Activated T-cell treated with anti-CD3 and anti-CD28 coated beads, Interleukin-2, amount 50 U/mL, for 24 hours (primary cell): ENCODE measurements around the gene ACOD1.
A peak's percentile ranks its signal among the peaks of the same experiment; 100 is the strongest.
"Not testable (repeated sequence)": the region's sequence is repeated elsewhere in the genome, so short reads cannot be mapped to it uniquely, and the experiment has no call there.

ENCODE experiments used
- DNase-seq: peaks from one replicate; pipeline ENCODE4 v3.0.0-alpha.2; 2020
- H3K27ac Mint-ChIP-seq: 2 replicates; pipeline ENCODE4 v1.8.0; 2020; ENCODE audit warnings: mild to moderate bottlenecking, mixed read lengths
- H3K27me3 Mint-ChIP-seq: 2 replicates; pipeline ENCODE4 v1.8.0; 2020; ENCODE audit warnings: mixed read lengths
- H3K36me3 Mint-ChIP-seq: 2 replicates; pipeline ENCODE4 v1.8.0; 2020; ENCODE audit warnings: low read depth, mixed read lengths
- H3K4me1 Mint-ChIP-seq: 2 replicates; pipeline ENCODE4 v1.8.0; 2020; ENCODE audit warnings: low read depth, mixed read lengths
- H3K4me3 Mint-ChIP-seq: 2 replicates; pipeline ENCODE4 v1.8.0; 2020; ENCODE audit warnings: mild to moderate bottlenecking, moderate library complexity, mixed read lengths
- H3K9me3 Mint-ChIP-seq: 2 replicates; pipeline ENCODE4 v1.8.0; 2020; ENCODE audit warnings: mixed read lengths

The ACOD1 gene

GRCh38 chr13:76948149-76948548 lies at the start of gene ACOD1:
Gene ACOD1 (plus strand): TSS chr13:76948511. CDS start chr13:76948559, 48 bp downstream.
- no peak within 1 kb of the TSS for H3K4me3 Mint-ChIP-seq
- no peak for DNase-seq

DNA sequence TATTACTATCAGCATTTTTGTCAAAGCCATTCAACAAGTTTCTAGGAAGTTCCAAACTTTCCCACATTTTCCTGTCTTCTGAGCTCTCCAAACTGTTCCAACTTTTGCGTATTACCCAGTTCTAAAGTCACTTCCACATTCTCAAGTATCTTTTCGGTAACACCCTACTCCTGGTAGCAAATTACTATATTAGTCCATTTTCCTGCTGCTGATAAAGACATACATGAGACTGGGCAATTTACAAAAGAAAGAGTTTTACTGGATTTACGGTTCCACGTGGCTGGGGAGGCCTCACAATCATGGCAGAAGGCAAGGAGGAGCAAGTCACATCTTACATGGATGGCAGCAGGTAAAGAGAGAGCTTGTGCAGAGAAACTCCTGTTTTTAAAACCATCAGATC lies 49.2 kb upstream of the ACOD1 start:
- peaks cover 12% of the 10 kb centered on the region for H3K4me1 Mint-ChIP-seq
- H3K4me3 Mint-ChIP-seq, DNase-seq, H3K27ac Mint-ChIP-seq, H3K36me3 Mint-ChIP-seq, H3K27me3 Mint-ChIP-seq, H3K9me3 Mint-ChIP-seq: not testable (repeated sequence)

More at GRCh38 chr13:76948149-76948548, at the start of gene ACOD1:
- Mint-ChIP-seq H3K36me3 (no peaks in the 10 kb centered on the region), H3K4me1 (no peaks in the 10 kb centered on the region), H3K27ac (no peak within 1 kb of the TSS), H3K9me3 (no peaks in the 10 kb centered on the region), H3K27me3 (peaks cover 15% of the 10 kb centered on the region)

DNA sequence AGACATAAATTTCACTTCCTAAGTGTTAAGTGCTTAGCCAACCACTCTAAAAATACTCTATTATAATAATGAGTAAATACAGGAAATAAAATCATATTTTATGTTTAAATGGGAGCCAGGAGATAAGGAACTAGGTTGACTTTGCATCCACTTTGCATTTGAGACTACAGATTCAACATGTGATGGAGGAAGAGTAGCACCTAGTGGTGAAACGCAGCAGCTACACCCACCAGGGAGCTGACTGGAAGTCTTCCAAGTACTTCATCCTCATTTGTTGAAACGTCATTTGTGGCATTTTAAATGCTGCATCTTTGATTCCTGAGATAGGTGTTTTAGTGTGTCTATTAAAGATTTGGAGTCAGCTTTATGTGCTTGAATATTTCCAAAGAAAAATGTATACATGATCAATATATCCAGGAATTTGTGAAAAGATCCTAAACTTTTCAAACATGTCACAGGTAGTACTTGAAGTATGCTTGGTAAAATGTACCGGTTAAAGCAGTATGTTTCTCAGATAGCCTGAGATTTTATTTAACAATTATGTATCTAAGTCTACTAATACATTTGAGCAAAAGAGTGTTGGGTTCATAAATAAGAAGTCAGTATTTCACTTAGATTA lies 44.7 kb upstream of the ACOD1 start:
- no peak overlapping the region for H3K27ac Mint-ChIP-seq

DNA sequence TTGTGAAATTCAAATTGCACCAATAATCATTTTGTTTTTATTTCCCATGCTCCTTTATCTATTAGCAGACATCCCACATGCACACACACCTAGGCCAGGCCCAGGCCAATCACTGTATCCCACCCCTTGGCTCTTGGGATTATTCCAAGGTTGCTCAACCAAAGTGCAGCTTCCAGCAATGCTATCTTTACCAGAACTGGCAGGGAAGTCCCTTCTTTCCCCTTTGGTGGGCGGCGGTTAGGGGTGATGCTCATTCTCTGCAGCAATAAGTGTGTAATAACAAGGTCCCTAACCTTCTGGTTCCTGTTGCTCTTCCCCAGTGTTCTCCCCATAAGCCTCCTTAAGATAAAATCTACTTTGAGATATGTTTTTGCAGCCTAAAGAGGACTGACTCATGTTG lies 43.8 kb upstream of the ACOD1 start:
- peaks cover 3% of the 10 kb centered on the region for H3K27me3 Mint-ChIP-seq
- no peak overlapping the region for H3K27ac Mint-ChIP-seq
- H3K4me3 Mint-ChIP-seq, result no peak overlapping the region
- no peak for DNase-seq
- no peaks in the 10 kb centered on the region for H3K36me3 Mint-ChIP-seq
- no peaks in the 10 kb centered on the region for H3K4me1 Mint-ChIP-seq
- peaks cover 2% of the 10 kb centered on the region for H3K9me3 Mint-ChIP-seq

More for the DNA sequence above, 44.7 kb upstream of the ACOD1 start:
- DNase-seq, result peak; percentile 67
- Mint-ChIP-seq H3K4me3 (no peak overlapping the region), H3K4me1 (no peaks in the 10 kb centered on the region), H3K36me3 (no peaks in the 10 kb centered on the region), H3K9me3 (peaks cover 5% of the 10 kb centered on the region), H3K27me3 (peaks cover 9% of the 10 kb centered on the region)

GRCh38 chr13:76912476-76912875 lies 35.8 kb upstream of the ACOD1 start:
- peaks cover 6% of the 10 kb centered on the region for H3K27me3 Mint-ChIP-seq
- no peak for DNase-seq
- H3K36me3 Mint-ChIP-seq, result no peaks in the 10 kb centered on the region
- no peak overlapping the region for H3K4me3 Mint-ChIP-seq
- H3K9me3 Mint-ChIP-seq, result no peaks in the 10 kb centered on the region
- no peak overlapping the region for H3K27ac Mint-ChIP-seq
- no peaks in the 10 kb centered on the region for H3K4me1 Mint-ChIP-seq

DNA sequence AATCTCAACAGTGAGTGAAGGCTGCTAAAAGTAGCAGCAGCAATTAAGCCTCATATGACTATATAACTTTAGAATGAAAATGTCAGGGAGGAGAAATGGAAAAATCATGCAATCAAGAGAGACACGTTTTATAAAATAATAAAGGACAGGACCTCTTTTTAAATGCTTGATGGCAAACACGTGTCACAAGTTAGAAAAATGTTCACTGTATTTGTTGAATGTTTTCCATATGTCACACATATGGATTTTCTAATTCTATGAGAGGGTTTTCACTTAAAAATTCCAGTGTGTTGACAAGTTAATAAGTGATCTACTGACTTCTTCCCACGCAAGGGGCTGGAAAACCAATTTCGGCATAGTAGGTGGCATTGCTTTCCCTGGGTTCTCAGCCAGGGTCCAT lies 34.4 kb upstream of the ACOD1 start:
- no peak overlapping the region for H3K27ac Mint-ChIP-seq
- peaks cover 12% of the 10 kb centered on the region for H3K27me3 Mint-ChIP-seq
- H3K4me3 Mint-ChIP-seq, result no peak overlapping the region
- H3K36me3 Mint-ChIP-seq, result no peaks in the 10 kb centered on the region
- H3K9me3 Mint-ChIP-seq, result no peaks in the 10 kb centered on the region
- H3K4me1 Mint-ChIP-seq, result no peaks in the 10 kb centered on the region
- no peak for DNase-seq

DNA sequence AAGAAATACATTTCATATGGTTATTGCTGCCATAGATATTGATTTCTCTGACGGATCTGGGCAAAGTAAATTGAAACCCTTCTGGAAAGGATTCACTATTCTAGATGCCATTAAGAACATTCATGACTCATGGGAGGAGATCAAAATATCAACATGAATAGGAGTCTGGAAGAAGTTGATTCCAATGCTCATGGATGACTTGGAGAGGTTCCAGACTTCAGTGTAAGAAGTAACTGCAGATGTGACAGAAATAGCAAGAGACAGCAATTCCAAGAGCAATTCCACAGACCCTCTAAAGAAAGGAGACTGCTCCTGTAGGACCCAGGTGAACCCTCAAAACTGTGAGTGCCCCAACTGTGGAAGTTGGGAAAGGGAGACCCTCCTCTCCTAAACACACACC lies 31.2 kb upstream of the ACOD1 start:
- Mint-ChIP-seq H3K9me3 (no peaks in the 10 kb centered on the region), H3K27me3 (peaks cover 16% of the 10 kb centered on the region), H3K27ac (no peak overlapping the region), H3K4me1 (no peaks in the 10 kb centered on the region), H3K36me3 (no peaks in the 10 kb centered on the region), H3K4me3 (no peak overlapping the region)
- DNase-seq, result no peak

GRCh38 chr13:76917755-76918481 lies 30.4 kb upstream of the ACOD1 start:
- not testable (repeated sequence) for H3K36me3 Mint-ChIP-seq, H3K9me3 Mint-ChIP-seq, H3K4me1 Mint-ChIP-seq, DNase-seq, H3K27ac Mint-ChIP-seq, H3K4me3 Mint-ChIP-seq
- H3K27me3 Mint-ChIP-seq, result peaks cover 16% of the 10 kb centered on the region

- no peak for DNase-seq
- Mint-ChIP-seq H3K27me3 (peaks cover 9% of the 10 kb centered on the region), H3K4me3 (no peak overlapping the region), H3K27ac (no peak overlapping the region), H3K36me3 (no peaks in the 10 kb centered on the region), H3K9me3 (no peaks in the 10 kb centered on the region), H3K4me1 (no peaks in the 10 kb centered on the region)
Observed at GRCh38 chr13:76921516-76921915, 26.8 kb upstream of the ACOD1 start.

- Mint-ChIP-seq H3K27me3 (peaks cover 3% of the 10 kb centered on the region), H3K4me1 (peaks cover 2% of the 10 kb centered on the region), H3K27ac (no peak overlapping the region), H3K4me3 (no peak overlapping the region), H3K36me3 (no peaks in the 10 kb centered on the region), H3K9me3 (no peaks in the 10 kb centered on the region)
- no peak for DNase-seq
Observed at GRCh38 chr13:76925115-76925514, 23.2 kb upstream of the ACOD1 start.

DNA sequence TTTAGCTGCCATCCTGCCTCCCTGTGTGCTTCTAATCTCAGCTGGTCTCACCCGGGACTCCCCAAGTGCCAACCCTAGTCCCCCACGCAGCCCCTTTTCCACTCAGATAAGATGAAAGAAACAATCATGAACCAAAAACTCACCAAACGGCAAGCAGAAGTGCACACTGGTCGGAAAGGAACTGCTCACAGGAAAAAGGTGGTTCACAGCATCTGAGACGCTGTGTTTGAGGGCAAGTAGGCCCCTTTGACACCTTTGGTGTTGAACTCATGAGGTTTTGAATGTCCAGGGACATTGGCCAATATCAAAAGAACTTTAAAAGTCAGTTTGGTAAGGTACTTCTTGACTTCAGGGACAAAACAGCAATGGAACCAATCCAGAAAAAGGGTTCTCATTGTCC lies 20.4 kb upstream of the ACOD1 start:
- Mint-ChIP-seq H3K27ac (no peak overlapping the region), H3K4me3 (no peak overlapping the region), H3K9me3 (no peaks in the 10 kb centered on the region), H3K4me1 (peaks cover 2% of the 10 kb centered on the region), H3K36me3 (no peaks in the 10 kb centered on the region), H3K27me3 (peaks cover 3% of the 10 kb centered on the region)
- no peak for DNase-seq

GRCh38 chr13:76928456-76928855 lies 19.9 kb upstream of the ACOD1 start:
- H3K4me3 Mint-ChIP-seq, result no peak overlapping the region
- no peaks in the 10 kb centered on the region for H3K36me3 Mint-ChIP-seq

DNA sequence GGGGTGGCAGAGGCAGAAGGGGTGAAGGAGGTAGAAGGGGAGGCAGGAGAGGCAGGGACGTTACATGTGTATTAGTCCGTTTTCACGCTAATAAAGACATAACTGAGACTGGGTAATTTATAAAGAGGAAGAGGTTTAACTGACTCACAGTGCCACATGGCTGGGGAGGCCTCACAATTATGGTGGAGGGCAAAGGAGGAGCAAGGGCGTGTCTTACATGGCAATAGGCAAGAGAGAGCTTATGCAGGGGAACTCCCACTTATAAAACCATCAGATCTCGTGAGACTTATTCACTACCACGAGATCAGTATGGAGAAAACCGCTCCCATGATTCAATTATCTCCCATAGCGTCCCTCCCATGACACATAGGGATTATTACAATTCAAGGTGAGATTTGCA lies 19.0 kb upstream of the ACOD1 start:
- H3K9me3 Mint-ChIP-seq, result no peaks in the 10 kb centered on the region
- H3K27ac Mint-ChIP-seq, result no peak overlapping the region
- peaks cover 3% of the 10 kb centered on the region for H3K27me3 Mint-ChIP-seq

More at GRCh38 chr13:76928456-76928855, 19.9 kb upstream of the ACOD1 start:
- Mint-ChIP-seq H3K4me1 (peaks cover 2% of the 10 kb centered on the region), H3K9me3 (no peaks in the 10 kb centered on the region), H3K27ac (no peak overlapping the region), H3K27me3 (peaks cover 3% of the 10 kb centered on the region)
- DNase-seq, result no peak

DNA sequence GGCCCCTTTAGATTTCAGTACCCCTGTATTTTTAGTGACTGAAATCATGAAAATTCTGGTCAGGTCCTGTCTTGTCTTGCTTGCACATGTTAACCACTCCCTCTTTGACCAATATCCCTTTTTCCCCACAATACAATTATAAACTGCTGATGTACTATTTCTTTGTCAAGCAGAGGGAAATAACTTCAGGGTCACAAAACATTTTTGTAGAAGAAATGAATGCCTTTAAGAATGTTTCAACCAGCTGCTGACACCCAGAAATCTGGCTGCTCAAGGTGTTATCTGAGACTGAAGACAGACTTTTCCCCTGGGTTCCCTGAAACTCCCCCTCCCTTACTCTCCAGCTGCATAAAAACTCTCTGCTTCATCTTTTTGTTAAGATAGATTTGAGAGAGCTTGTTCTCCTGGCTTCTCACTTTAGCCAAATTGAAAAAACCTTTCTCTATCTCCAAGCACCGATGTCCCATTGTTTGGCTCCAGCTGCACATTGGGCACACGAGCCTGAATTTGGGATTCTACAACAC lies 18.4 kb upstream of the ACOD1 start:
- Mint-ChIP-seq H3K36me3 (no peaks in the 10 kb centered on the region), H3K4me3 (no peak overlapping the region), H3K4me1 (peaks cover 2% of the 10 kb centered on the region), H3K27me3 (peaks cover 3% of the 10 kb centered on the region), H3K9me3 (no peaks in the 10 kb centered on the region), H3K27ac (no peak overlapping the region)
- no peak for DNase-seq

More for the DNA sequence above, 19.0 kb upstream of the ACOD1 start:
- Mint-ChIP-seq H3K4me3 (no peak overlapping the region), H3K36me3 (no peaks in the 10 kb centered on the region), H3K4me1 (peaks cover 2% of the 10 kb centered on the region)
- no peak for DNase-seq

- Mint-ChIP-seq H3K4me1 (peaks cover 2% of the 10 kb centered on the region), H3K27me3 (peaks cover 3% of the 10 kb centered on the region), H3K36me3 (no peaks in the 10 kb centered on the region), H3K27ac (no peak overlapping the region), H3K9me3 (no peaks in the 10 kb centered on the region), H3K4me3 (no peak overlapping the region)
- no peak for DNase-seq
Observed at GRCh38 chr13:76932076-76932475, 16.2 kb upstream of the ACOD1 start.
